Peyer's patch (tissue), 4 donors: ENCODE data around the gene PTEN. TPM values are rescaled to one million over a fixed set of nuclear protein-coding genes. Genes with fewer than 3 reads are reported as not detected.
"Not testable (repeated sequence)": the region's sequence is repeated elsewhere in the genome, so short reads cannot be mapped to it uniquely, and the experiment has no call there.

Experiments used
- DNase-seq, 3 donors: peaks; one replicate each; pipeline ENCODE4 v3.0.0-alpha.2; 2017 to 2019
- H3K27ac ChIP-seq, 4 donors: fragments of 200-600 bp; sonication (generic); one replicate each; pipeline ENCODE4 v1.5.1; 2016 to 2019
- H3K27me3 ChIP-seq, 2 donors: fragments of 200-600 bp; sonication (generic); one replicate each; pipeline ENCODE4 v1.5.1; 2019
- H3K36me3 ChIP-seq, 3 donors: fragments of 200-600 bp; sonication (generic); one replicate each; pipeline ENCODE4 v1.5.1; 2016 to 2019
- H3K4me1 ChIP-seq, 4 donors: fragments of 200-600 bp; sonication (generic); one replicate each; pipeline ENCODE4 v1.5.1; 2016 to 2019
- H3K4me3 ChIP-seq, 4 donors: fragments of 200-600 bp; sonication (generic); 1 replicate in 3 of 4; 2 replicates in 1 of 4; pipeline ENCODE4 v1.5.1; 2016 to 2019; ENCODE audit warnings: mild to moderate bottlenecking in 1 of 4
- H3K9me3 ChIP-seq, 4 donors: fragments of 200-600 bp; sonication (generic); one replicate each; pipeline ENCODE4 v1.5.1; 2016 to 2019; ENCODE audit warnings: mild to moderate bottlenecking in 1 of 4
- POLR2A ChIP-seq, 2 donors: fragments of 450-650 bp; IDR thresholded peaks; one replicate each; pipeline ENCODE4 v1.5.1; 2017; ENCODE audit warnings: antibody characterized with exemption in 2 of 2, mild to moderate bottlenecking in 2 of 2, moderate library complexity in 2 of 2
- total RNA-seq, 4 donors: library from RNA; depleted of rRNA; stranded (reverse); fragments of >200 nt; gene quantifications; one replicate each; pipeline ENCODE4 v1.1.0, GENCODE V29; 2016
- TF ChIP-seq, protein P1 (sequence below), 6 experiments: fragments of 450-650 bp in 4 of 6; fragments of 200-600 bp in 2 of 6; sonication (generic) in 1 of 6; IDR thresholded peaks; one replicate each; pipeline ENCODE4 v1.5.1; 2017 to 2019; ENCODE audit warnings: antibody characterized with exemption in 6 of 6, mild to moderate bottlenecking in 3 of 6, moderate library complexity in 1 of 6

The PTEN gene
- total RNA-seq, 4 donors from 2014 or later = 107 to 146 (median 125) TPM

DNA sequence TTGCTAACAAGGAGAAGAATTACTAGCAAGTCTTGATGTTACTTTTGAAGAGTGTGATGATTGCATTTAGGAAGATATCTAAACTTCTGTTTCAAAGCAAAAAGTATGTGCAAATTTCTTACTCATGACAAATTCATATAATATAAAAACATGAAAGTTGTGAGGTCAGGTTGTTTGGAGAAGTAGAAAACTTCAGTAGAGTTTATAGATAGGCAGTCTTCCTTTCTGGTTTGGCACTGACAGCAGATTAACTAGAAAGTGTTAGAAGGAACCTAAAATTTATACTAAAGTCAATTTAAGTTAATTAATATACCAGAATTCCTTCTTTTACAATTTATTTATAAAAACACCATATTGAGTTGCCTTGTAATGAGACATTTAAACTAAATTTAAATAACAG, 16.9 kb downstream of the PTEN start:
- DNase-seq = no peak
- Histone ChIP-seq H3K36me3 (peaks cover 0 to 14% (median 0%) of the 10 kb centered on the region in 3 donors), H3K4me1 (no peaks in the 10 kb centered on the region), H3K27ac (no peak overlapping the region), H3K9me3 (no peaks in the 10 kb centered on the region), H3K4me3 (no peak overlapping the region), H3K27me3 (no peaks in the 10 kb centered on the region)
- TF ChIP-seq, protein P1, sequence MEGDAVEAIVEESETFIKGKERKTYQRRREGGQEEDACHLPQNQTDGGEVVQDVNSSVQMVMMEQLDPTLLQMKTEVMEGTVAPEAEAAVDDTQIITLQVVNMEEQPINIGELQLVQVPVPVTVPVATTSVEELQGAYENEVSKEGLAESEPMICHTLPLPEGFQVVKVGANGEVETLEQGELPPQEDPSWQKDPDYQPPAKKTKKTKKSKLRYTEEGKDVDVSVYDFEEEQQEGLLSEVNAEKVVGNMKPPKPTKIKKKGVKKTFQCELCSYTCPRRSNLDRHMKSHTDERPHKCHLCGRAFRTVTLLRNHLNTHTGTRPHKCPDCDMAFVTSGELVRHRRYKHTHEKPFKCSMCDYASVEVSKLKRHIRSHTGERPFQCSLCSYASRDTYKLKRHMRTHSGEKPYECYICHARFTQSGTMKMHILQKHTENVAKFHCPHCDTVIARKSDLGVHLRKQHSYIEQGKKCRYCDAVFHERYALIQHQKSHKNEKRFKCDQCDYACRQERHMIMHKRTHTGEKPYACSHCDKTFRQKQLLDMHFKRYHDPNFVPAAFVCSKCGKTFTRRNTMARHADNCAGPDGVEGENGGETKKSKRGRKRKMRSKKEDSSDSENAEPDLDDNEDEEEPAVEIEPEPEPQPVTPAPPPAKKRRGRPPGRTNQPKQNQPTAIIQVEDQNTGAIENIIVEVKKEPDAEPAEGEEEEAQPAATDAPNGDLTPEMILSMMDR (IDR thresholded peaks at IDR 0.05) = no peak
- no peak for TF ChIP-seq POLR2A (IDR thresholded peaks at IDR 0.05)

DNA sequence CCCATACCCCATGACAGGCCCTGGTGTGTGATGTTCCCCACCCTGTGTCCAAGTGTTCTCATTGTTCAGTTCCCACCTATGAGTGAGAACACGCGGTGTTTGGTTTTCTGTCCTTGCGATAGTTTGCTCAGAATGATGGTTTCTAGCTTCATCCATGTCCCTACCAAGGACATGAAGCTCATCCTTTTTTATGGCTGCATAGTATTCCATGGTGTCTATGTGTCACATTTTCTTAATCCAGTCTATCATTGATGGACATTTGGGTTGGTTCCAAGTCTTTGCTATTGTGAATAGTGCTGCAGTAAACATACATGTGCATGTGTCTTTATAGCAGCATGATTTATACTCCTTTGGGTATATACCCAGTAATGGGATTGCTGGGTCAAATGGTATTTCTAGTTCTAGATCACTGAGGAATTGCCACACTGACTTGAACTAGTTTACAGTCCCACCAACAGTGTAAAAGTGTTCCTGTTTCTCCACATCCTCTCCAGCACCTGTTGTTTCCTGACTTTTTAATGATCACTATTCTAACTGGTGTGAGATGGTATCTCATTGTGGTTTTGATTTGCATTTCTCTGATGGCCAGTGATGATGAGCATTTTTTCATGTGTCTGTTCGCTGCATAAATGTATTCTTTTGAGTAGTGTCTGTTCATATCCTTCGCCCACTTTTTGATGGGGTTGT, 18.1 kb downstream of the PTEN start:
- not testable (repeated sequence) for H3K4me1 ChIP-seq, H3K27ac ChIP-seq, H3K4me3 ChIP-seq, H3K9me3 ChIP-seq, H3K27me3 ChIP-seq, DNase-seq
- H3K36me3 ChIP-seq = peaks cover 0 to 24% (median 0%) of the 10 kb centered on the region in 3 donors

DNA sequence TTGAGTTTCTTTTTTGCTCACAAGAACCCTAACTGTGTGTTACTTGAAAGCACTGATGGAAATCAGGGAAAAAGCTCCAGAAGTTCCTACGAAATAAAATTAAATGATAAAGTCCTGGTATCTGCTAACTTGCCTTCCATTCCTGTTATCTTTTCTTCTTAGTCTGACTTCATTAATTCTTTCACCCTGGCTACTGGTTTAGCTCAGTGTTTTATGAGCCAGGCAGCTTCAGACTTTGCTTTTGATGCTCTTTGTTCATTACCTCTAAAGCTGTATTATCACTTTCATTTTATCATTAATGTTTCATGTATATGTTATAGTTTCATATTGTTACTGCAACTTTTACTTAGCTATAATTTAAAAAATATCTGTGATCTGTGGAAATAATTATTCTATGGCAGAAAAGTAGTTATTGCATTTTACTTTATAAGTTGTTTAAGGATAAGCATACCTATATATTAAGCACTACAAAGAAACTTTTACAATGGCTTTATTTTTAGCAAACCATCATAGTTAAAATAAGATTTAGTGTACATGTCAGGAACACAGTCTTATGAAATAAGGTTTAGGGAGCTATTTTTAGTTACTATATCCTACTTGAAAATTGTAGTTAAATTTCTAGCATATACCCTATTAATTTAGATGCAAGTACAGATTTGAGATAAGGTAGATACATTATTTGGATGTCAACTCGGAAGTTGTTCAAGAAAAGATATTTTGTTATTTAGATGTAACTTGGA, 19.3 kb downstream of the PTEN start:
- Histone ChIP-seq H3K9me3 (no peaks in the 10 kb centered on the region), H3K27me3 (no peaks in the 10 kb centered on the region)
- no peak for DNase-seq

DNA sequence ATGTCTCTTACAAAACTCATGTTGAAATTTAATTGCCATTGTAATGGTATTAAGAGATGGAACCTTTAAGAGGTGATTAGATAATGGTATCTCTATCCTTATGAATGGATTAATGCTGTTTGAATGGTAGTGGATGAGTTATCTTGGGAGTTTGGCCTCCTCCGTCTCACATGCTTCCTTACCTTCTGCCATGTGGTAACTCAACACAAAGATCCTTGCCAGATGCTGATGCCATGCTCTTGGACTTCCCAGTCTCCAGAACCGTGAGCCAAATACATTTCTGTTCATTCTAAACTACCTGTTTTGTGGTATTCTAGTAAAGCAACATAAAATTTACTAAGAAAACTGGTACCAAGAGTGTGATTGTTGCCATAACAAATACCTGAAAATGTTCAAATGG, 23.2 kb downstream of the PTEN start:
- H3K9me3 ChIP-seq = no peaks in the 10 kb centered on the region
- DNase-seq = no peak
- H3K27ac ChIP-seq = no peak overlapping the region
- H3K36me3 ChIP-seq = peaks cover 0 to 26% (median 0%) of the 10 kb centered on the region in 3 donors
- no peaks in the 10 kb centered on the region for H3K27me3 ChIP-seq
- no peaks in the 10 kb centered on the region for H3K4me1 ChIP-seq
- TF ChIP-seq, protein P1 (IDR thresholded peaks at IDR 0.05) = no peak
- no peak for TF ChIP-seq POLR2A (IDR thresholded peaks at IDR 0.05)
- no peak overlapping the region for H3K4me3 ChIP-seq

More for the DNA sequence above, 19.3 kb downstream of the PTEN start:
- Histone ChIP-seq H3K27ac (no peak overlapping the region), H3K36me3 (peaks cover 0 to 33% (median 0%) of the 10 kb centered on the region in 3 donors), H3K4me1 (no peaks in the 10 kb centered on the region), H3K4me3 (no peak overlapping the region)
- TF ChIP-seq POLR2A (IDR thresholded peaks at IDR 0.05) = no peak
- TF ChIP-seq, protein P1 (IDR thresholded peaks at IDR 0.05) = no peak

DNA sequence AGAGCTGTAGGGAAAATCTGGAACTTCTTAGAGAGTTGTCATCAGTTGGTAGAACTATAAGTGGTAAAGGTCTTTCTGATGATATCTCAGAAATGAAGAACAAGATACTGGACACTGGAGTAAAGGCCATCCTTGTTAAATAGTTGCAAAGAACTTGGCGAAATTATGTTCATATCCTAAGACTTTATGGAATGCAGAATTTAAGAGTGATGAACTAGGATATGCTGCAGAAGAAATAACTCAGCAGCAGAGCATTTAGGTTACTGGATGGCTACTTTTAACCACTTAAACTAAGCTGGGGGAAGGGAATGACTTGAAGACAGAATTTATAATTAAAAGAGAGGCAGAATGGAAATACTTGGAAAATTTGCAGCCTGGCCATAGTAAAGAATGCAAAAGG, 23.7 kb downstream of the PTEN start:
- H3K4me3 ChIP-seq = no peak overlapping the region
- H3K27me3 ChIP-seq = no peaks in the 10 kb centered on the region
- no peak overlapping the region for H3K27ac ChIP-seq
- H3K36me3 ChIP-seq = peaks cover 0 to 26% (median 0%) of the 10 kb centered on the region in 3 donors
- H3K4me1 ChIP-seq = no peaks in the 10 kb centered on the region
- TF ChIP-seq POLR2A (IDR thresholded peaks at IDR 0.05) = no peak
- TF ChIP-seq, protein P1 (IDR thresholded peaks at IDR 0.05) = no peak
- no peaks in the 10 kb centered on the region for H3K9me3 ChIP-seq
- DNase-seq = no peak
